Stimulated activated CD4-positive, alpha-beta T cell treated with anti-CD3 and anti-CD28 coated beads, TNF-alpha, amount 100 ng/mL, for 1 hour (primary cell): Measurements from ENCODE around the gene MED12L.

Experiments used
- DNase-seq, 3 donors: peaks; one replicate each; pipeline ENCODE4 v3.0.0-alpha.2; 2020; ENCODE audit warnings: low read depth in 3 of 3, low spot score in 1 of 3

Gene MED12L

GRCh38 chr3:151290673-151291072 is 205.2 kb downstream of the MED12L start:
- DNase-seq, result no peak

- DNase-seq, result no peak
Measured at GRCh38 chr3:151293127-151293526, 207.7 kb downstream of the MED12L start.

- no peak for DNase-seq
Measured at GRCh38 chr3:151296226-151296625, 210.8 kb downstream of the MED12L start.

- no peak for DNase-seq
Measured at GRCh38 chr3:151297429-151297828, 212.0 kb downstream of the MED12L start.

- DNase-seq, result no peak
Measured at GRCh38 chr3:151299006-151299405, 213.5 kb downstream of the MED12L start.

- DNase-seq, result no peak
Measured at GRCh38 chr3:151300539-151300938, 215.1 kb downstream of the MED12L start.

GRCh38 chr3:151301787-151302186 is 216.3 kb downstream of the MED12L start:
- no peak for DNase-seq

GRCh38 chr3:151303751-151304150 is 218.3 kb downstream of the MED12L start:
- no peak for DNase-seq

GRCh38 chr3:151305060-151305774 is 219.8 kb downstream of the MED12L start:
- no peak for DNase-seq

GRCh38 chr3:151305775-151306151 is 220.3 kb downstream of the MED12L start:
- DNase-seq, result no peak

- no peak for DNase-seq
Measured at GRCh38 chr3:151306168-151306810, 220.8 kb downstream of the MED12L start.

- DNase-seq, result no peak
Measured at GRCh38 chr3:151307131-151307530, 221.7 kb downstream of the MED12L start.

GRCh38 chr3:151307583-151308488 is 222.4 kb downstream of the MED12L start:
- DNase-seq, result no peak

- no peak for DNase-seq
Measured at GRCh38 chr3:151309566-151309965, 224.1 kb downstream of the MED12L start.

- DNase-seq, result no peak
Measured at GRCh38 chr3:151312972-151313371, 227.5 kb downstream of the MED12L start.

GRCh38 chr3:151314137-151314536 is 228.7 kb downstream of the MED12L start:
- no peak for DNase-seq

GRCh38 chr3:151314593-151314992 is 229.1 kb downstream of the MED12L start:
- no peak for DNase-seq

- no peak for DNase-seq
Measured at GRCh38 chr3:151315136-151315535, 229.7 kb downstream of the MED12L start.

- no peak for DNase-seq
Measured at GRCh38 chr3:151315846-151316245, 230.4 kb downstream of the MED12L start.

GRCh38 chr3:151316267-151316991 is 231.0 kb downstream of the MED12L start, which contains the start of gene GPR87:
Gene GPR87, minus strand, starts transcription at chr3:151316820. Its CDS starts 16,720 bp downstream, at chr3:151300100.
- no peak for DNase-seq

GRCh38 chr3:151318313-151318712 is 232.8 kb downstream of the MED12L start:
- DNase-seq, result no peak
